PC-3 (cell line): Measurements from ENCODE around the gene MKX.

Experiments used
- EZH2 ChIP-seq: fragments of 300-600 bp; sonication (generic); IDR thresholded peaks from one replicate; pipeline ENCODE4 v1.6.1; 2017; ENCODE audit warnings: antibody characterized with exemption, mild to moderate bottlenecking, low read length; ENCODE audit not compliant: unreplicated experiment
- EZH2phosphoT487 ChIP-seq: fragments of 300-600 bp; sonication (generic); IDR thresholded peaks from 2 replicates; pipeline ENCODE4 v1.6.1; 2018; ENCODE audit warnings: mild to moderate bottlenecking, antibody characterized with exemption, low read length, borderline replicate concordance
- TF ChIP-seq, protein P1 (sequence below): fragments of 300-600 bp; sonication (generic); conservative IDR thresholded peaks from 2 replicates; pipeline ENCODE4 v1.5.1; 2017; ENCODE audit warnings: antibody characterized with exemption, low read depth, mild to moderate bottlenecking, low read length

DNA sequence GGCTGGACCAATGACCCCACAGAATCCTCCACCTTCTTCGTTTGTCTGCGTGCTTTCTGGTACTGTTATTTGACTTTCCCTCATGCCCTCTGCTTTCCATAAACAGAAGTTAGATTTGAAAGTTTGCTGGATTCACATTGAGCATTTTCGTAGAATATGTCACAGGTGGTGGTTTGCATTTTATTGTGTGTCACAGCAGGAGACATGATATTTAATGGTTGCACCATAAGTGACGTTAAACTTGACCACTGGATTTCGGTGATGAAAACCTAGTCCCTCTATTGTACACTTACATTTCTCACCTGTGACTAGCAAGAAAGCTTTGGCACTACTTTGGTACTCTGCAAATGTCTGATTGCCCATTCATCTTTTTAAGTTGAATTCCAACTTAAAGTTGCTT is 15.2 kb upstream of the MKX start:
- TF ChIP-seq, protein P1, sequence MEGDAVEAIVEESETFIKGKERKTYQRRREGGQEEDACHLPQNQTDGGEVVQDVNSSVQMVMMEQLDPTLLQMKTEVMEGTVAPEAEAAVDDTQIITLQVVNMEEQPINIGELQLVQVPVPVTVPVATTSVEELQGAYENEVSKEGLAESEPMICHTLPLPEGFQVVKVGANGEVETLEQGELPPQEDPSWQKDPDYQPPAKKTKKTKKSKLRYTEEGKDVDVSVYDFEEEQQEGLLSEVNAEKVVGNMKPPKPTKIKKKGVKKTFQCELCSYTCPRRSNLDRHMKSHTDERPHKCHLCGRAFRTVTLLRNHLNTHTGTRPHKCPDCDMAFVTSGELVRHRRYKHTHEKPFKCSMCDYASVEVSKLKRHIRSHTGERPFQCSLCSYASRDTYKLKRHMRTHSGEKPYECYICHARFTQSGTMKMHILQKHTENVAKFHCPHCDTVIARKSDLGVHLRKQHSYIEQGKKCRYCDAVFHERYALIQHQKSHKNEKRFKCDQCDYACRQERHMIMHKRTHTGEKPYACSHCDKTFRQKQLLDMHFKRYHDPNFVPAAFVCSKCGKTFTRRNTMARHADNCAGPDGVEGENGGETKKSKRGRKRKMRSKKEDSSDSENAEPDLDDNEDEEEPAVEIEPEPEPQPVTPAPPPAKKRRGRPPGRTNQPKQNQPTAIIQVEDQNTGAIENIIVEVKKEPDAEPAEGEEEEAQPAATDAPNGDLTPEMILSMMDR, result no peak
- TF ChIP-seq EZH2, result no peak
- TF ChIP-seq EZH2phosphoT487, result no peak
